ENCODE measurements around the gene MYH9.

DNA sequence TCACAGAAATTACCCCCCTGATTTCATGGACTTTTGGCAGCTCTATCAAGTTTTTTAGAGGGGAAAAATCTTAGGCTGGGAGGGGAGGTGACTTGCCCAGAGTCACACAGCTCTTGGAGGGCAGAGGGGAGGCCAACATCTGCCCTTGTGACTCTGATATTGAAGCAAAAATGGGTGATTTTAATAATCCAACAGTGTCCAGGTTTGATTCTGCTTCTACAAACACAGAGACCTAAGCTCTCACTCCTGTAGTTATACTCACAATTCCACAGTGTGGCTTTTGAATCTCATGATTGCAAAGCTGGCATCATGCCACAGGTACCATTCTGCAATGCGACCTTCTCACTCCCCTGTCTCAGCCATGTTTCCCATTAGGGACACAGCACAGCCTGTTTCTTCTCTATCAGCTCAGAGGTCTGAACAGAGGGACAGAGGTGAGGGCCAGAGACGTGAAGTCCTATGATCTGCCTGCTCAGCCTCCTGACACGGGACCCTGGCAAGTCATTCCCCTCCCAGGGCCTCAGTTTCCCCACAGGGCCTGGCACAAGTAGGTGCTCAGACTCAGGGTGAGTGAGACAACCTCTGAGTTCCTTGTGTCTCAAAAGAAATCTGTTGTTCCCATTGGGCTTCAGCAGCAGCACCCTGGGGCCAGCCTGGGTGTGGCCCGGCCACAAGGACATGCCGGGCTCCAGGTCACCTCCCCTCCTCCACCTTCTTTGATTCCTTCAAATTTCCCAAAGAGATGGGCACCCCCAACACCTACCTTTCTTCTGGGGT lies 149.2 kb downstream of the MYH9 start:
- TF ChIP-seq, protein P1, sequence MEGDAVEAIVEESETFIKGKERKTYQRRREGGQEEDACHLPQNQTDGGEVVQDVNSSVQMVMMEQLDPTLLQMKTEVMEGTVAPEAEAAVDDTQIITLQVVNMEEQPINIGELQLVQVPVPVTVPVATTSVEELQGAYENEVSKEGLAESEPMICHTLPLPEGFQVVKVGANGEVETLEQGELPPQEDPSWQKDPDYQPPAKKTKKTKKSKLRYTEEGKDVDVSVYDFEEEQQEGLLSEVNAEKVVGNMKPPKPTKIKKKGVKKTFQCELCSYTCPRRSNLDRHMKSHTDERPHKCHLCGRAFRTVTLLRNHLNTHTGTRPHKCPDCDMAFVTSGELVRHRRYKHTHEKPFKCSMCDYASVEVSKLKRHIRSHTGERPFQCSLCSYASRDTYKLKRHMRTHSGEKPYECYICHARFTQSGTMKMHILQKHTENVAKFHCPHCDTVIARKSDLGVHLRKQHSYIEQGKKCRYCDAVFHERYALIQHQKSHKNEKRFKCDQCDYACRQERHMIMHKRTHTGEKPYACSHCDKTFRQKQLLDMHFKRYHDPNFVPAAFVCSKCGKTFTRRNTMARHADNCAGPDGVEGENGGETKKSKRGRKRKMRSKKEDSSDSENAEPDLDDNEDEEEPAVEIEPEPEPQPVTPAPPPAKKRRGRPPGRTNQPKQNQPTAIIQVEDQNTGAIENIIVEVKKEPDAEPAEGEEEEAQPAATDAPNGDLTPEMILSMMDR (conservative IDR thresholded peaks at IDR 0.05), result no peak
- no peak for TF ChIP-seq EZH2 (IDR thresholded peaks at IDR 0.05; ENCODE audit: low read depth)
